ENCODE measurements around the gene EML2.

- TF ChIP-seq POLR2A (IDR thresholded peaks at IDR 0.05; ENCODE audit: low read length) (no peak), GATA1 (IDR thresholded peaks at IDR 0.05; ENCODE audit: low read depth, low read length) (no peak)
Measured at GRCh38 chr19:45670670-45671453, 31.7 kb upstream of the EML2 start.

All from erythroblast (primary cell).